ENCODE measurements around the gene CCDC184. TPM values are rescaled to one million over a fixed set of nuclear protein-coding genes. Genes with fewer than 3 reads are reported as not detected.

Gene CCDC184
- total RNA-seq, 1 experiment from 2014 or later: 0.13 TPM

DNA sequence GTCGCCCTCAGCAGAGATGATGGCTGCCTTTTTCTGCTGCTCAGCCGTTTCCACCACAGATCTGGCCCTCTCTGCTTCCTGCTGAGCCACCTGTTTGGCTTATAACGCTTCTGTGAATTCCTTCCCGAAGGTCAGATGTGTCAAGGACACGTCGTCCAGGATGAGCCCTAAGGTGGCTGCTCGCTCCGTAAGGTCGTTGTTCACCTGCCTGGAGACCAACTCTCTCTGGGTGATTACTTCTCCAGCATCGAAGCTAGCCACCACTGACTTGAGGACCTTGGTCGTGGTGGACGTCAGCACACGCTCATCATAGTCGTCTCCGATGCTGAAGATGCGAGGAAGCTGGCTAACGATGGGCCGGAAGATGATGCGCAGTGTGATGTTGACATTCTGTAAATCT lies 14.4 kb upstream of the CCDC184 start:
- H3K79me2 ChIP-seq (ENCODE audit: insufficient read depth, low read length): no peaks in the 10 kb centered on the region
- H2AK5ac ChIP-seq (ENCODE audit: insufficient read length, low read length): no peak overlapping the region
- H3K79me1 ChIP-seq (ENCODE audit: insufficient read depth, low read depth, low read length, poor library complexity, severe bottlenecking): no peaks in the 10 kb centered on the region
- peaks cover 2% of the 10 kb centered on the region for H4K20me1 ChIP-seq (ENCODE audit: control insufficient read depth, insufficient read depth, insufficient read length)
- no peak overlapping the region for H4K91ac ChIP-seq (ENCODE audit: insufficient read length, low read depth, low read length)
- H4K8ac ChIP-seq (replicated peaks; ENCODE audit: insufficient read length, low read depth, low read length): peak overlapping the region; percentile 39
- H3K36me3 Mint-ChIP-seq (ENCODE audit: insufficient read depth in 1 of 3, low read depth in 3 of 3): no peaks in the 10 kb centered on the region
- no peak overlapping the region for H3K18ac ChIP-seq (ENCODE audit: insufficient read length, low read depth, low read length)
- no peak overlapping the region for H3K4me3 Mint-ChIP-seq
- no peak overlapping the region for H3K27ac ChIP-seq (ENCODE audit: insufficient read length, low read depth, low read length)
- no peak overlapping the region; the same call in 1 of the 2 replicates for H3K14ac ChIP-seq (ENCODE audit: insufficient read depth, low read length)
- no peak overlapping the region for H3K27ac Mint-ChIP-seq
- H2BK15ac ChIP-seq (ENCODE audit: low read depth, low read length): no peak overlapping the region
- H2BK20ac ChIP-seq (ENCODE audit: low read depth, low read length, poor library complexity, severe bottlenecking): no peak overlapping the region
- no peaks in the 10 kb centered on the region for H3K9me3 ChIP-seq (ENCODE audit: control insufficient read depth, low read depth, low read length)
- no peaks in the 10 kb centered on the region for H3K4me1 ChIP-seq (ENCODE audit: insufficient read depth, low read length)
- H4K5ac ChIP-seq (ENCODE audit: insufficient read length, low read depth, low read length): no peak overlapping the region
- no peaks in the 10 kb centered on the region for H3K23me2 ChIP-seq (ENCODE audit: insufficient read length, low read depth, low read length, poor library complexity, severe bottlenecking)
- no peaks in the 10 kb centered on the region for H3K27me3 ChIP-seq (ENCODE audit: insufficient read depth, low read length)
- TF ChIP-seq, protein P1, sequence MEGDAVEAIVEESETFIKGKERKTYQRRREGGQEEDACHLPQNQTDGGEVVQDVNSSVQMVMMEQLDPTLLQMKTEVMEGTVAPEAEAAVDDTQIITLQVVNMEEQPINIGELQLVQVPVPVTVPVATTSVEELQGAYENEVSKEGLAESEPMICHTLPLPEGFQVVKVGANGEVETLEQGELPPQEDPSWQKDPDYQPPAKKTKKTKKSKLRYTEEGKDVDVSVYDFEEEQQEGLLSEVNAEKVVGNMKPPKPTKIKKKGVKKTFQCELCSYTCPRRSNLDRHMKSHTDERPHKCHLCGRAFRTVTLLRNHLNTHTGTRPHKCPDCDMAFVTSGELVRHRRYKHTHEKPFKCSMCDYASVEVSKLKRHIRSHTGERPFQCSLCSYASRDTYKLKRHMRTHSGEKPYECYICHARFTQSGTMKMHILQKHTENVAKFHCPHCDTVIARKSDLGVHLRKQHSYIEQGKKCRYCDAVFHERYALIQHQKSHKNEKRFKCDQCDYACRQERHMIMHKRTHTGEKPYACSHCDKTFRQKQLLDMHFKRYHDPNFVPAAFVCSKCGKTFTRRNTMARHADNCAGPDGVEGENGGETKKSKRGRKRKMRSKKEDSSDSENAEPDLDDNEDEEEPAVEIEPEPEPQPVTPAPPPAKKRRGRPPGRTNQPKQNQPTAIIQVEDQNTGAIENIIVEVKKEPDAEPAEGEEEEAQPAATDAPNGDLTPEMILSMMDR (conservative IDR thresholded peaks at IDR 0.05): no peak
- no peak overlapping the region for H3K4ac ChIP-seq (ENCODE audit: low read depth, low read length)
- no peaks in the 10 kb centered on the region for H3K4me1 Mint-ChIP-seq
- no peak overlapping the region for H3K56ac ChIP-seq (ENCODE audit: insufficient read length, low read depth, low read length)
- no peak overlapping the region for H2BK12ac ChIP-seq (ENCODE audit: insufficient read length, low read depth, low read length)
- no peaks in the 10 kb centered on the region for H3K9me3 Mint-ChIP-seq
- no peak overlapping the region for H2BK120ac ChIP-seq (ENCODE audit: low read depth, low read length, poor library complexity, severe bottlenecking)
- H3K27me3 Mint-ChIP-seq (ENCODE audit: low read depth): peaks cover 18% of the 10 kb centered on the region
- no peak overlapping the region for H3K23ac ChIP-seq (ENCODE audit: insufficient read length, low read depth, low read length)
- no peak overlapping the region for H2AFZ ChIP-seq (ENCODE audit: low read length)
- no peak overlapping the region for H2BK5ac ChIP-seq (ENCODE audit: insufficient read length, low read length)
- H3T11ph ChIP-seq (ENCODE audit: low read length): no peak overlapping the region
- DNase-seq: no peak
- H3K4me2 ChIP-seq (ENCODE audit: insufficient read depth, insufficient read length, low read length): no peak overlapping the region
- WGBS (ENCODE audit: extremely low coverage, insufficient read length, low lambda C conversion rate): no CpG with 5 or more reads among the region's 19 CpGs
- H3K9ac ChIP-seq (ENCODE audit: extremely low read depth, insufficient read length, low read length): no peak overlapping the region

Data from H9 (cell line).